ENCODE results near the gene FBXW8. TPM values are rescaled to one million over a fixed set of nuclear protein-coding genes. Genes with fewer than 3 reads are reported as not detected.
A peak's percentile ranks its signal among the peaks of the same experiment; 100 is the strongest.

FBXW8 gene
- total and polyA plus RNA-seq, 12 donors = 2.4 to 11.3 (median 7.4) TPM

DNA sequence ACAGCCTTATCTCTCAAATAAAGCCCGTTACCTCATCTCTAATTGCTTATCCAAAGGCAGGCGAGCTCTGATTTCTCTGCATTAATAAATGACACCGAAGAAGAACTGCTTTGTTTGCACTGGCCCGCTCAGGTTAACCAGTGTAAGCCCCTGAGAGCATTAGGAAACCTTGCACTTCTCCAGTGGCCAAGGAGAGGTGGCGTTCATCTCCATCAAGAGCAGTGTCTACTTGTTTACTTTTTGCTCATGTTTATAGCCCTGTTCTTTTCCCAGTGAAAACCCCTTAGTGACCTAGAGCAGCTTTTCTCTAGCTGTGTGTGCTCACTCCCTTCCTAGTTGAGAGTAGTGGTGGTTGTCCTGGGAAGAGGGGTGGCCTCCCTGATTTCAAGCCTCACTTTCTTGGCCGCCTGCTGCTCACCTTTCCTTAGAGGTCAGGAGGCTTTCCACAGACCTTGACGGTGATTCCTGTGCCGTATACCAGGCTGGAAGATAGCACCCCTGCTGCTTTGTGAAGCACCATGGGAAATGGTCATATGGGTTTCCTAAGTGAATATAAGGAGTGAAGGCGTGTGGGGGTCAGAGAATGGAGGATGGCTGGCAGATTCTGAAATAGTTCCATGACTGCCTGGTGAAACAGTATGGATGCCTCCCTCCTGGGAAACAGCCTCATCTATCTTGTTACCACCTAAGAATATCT is 16.6 kb downstream of the FBXW8 start:
- ATAC-seq (no peak), DNase-seq (no peak)
- intact Hi-C loops (cut with DNase I) = no loop called here
- H3K36me3 ChIP-seq = peaks cover 0 to 43% (median 12%) of the 10 kb centered on the region in 9 donors
- H3K4me3 ChIP-seq = no peak overlapping the region
- peak overlapping the region in 1 of 10 donors; percentile 37 for H3K27ac ChIP-seq
- H3K27me3 ChIP-seq = no peaks in the 10 kb centered on the region
- peaks cover 0 to 4% (median 0%) of the 10 kb centered on the region in 11 donors for H3K9me3 ChIP-seq
- 73 to 83% methylated on average over 9 of the region's 9 CpGs for WGBS, 2 donors
- TF ChIP-seq, protein P1, sequence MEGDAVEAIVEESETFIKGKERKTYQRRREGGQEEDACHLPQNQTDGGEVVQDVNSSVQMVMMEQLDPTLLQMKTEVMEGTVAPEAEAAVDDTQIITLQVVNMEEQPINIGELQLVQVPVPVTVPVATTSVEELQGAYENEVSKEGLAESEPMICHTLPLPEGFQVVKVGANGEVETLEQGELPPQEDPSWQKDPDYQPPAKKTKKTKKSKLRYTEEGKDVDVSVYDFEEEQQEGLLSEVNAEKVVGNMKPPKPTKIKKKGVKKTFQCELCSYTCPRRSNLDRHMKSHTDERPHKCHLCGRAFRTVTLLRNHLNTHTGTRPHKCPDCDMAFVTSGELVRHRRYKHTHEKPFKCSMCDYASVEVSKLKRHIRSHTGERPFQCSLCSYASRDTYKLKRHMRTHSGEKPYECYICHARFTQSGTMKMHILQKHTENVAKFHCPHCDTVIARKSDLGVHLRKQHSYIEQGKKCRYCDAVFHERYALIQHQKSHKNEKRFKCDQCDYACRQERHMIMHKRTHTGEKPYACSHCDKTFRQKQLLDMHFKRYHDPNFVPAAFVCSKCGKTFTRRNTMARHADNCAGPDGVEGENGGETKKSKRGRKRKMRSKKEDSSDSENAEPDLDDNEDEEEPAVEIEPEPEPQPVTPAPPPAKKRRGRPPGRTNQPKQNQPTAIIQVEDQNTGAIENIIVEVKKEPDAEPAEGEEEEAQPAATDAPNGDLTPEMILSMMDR (IDR thresholded peaks at IDR 0.05) = no peak
- H3K4me1 ChIP-seq = peaks cover 0 to 29% (median 15%) of the 10 kb centered on the region in 9 donors

DNA sequence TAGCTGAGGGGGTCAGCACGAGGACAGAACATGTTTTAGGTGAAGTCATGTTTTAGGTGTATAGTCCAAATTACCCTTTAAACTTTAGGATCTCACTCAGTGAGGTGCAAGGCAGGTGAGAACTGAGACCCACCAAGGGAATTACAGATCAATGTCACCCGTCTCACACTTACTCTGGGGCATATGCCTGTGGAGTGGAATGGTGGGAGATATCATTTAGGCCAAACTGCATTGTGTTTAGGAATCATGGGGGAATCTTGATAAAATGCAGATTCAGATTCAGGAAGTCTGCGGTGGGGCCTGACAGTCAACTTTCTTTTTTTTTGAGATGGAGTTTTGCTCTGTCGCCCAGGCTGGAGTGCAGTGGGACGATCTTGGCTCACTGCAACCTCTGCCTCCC is 17.8 kb downstream of the FBXW8 start:
- Histone ChIP-seq H3K27me3 (no peaks in the 10 kb centered on the region), H3K36me3 (peaks cover 0 to 45% (median 12%) of the 10 kb centered on the region in 9 donors), H3K4me1 (peaks cover 3 to 40% (median 27%) of the 10 kb centered on the region in 9 donors), H3K27ac (no peak overlapping the region), H3K4me3 (no peak overlapping the region), H3K9me3 (peaks cover 0 to 4% (median 0%) of the 10 kb centered on the region in 11 donors)
- TF ChIP-seq, protein P1 (IDR thresholded peaks at IDR 0.05) = no peak
- 93 to 94% methylated on average over 5 of the region's 5 CpGs for WGBS, 2 donors
- DNase-seq (no peak), ATAC-seq (no peak)
- intact Hi-C loops (cut with DNase I) = no loop called here

DNA sequence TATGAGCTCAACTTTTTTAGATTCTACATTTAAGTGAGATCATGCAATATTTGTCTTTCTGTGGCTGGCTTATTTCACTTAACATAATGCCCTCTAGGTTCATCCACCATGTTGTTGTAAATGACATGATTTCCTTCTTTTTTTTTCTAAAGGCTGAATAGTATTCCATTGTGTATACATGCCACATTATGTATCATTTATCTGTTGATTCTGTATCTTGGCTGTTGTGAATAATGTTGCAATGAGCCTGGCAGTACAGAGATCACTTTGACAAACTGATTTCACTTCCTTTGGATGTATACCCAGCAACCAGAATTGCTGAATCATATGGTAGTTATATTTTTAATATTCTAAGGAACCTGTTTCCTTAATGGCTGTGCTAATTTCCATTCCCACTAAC is 19.1 kb downstream of the FBXW8 start:
- H3K36me3 ChIP-seq = peaks cover 0 to 45% (median 12%) of the 10 kb centered on the region in 9 donors
- TF ChIP-seq, protein P1 (IDR thresholded peaks at IDR 0.05) = no peak

DNA sequence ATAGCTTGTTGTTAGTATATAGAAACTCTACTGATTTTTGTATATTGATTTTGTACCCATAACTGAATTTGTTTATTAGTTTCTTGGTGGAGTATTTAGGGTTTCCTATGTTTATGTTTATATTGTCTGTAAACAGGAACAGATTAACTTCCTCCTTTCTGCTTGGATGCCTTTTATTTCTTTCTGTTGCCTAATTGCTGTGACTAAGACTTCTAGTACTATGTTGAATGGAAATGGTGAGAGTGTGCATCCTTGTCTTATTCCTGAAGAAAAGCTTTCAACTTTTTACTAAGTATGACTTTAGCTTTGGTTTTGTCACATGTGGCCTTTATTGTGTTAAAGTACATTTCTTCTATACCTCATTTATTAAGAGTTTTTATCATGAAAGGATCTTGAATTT is 20.9 kb downstream of the FBXW8 start:
- Histone ChIP-seq H3K9me3 (peaks cover 0 to 4% (median 0%) of the 10 kb centered on the region in 11 donors), H3K4me3 (no peak overlapping the region), H3K27ac (no peak overlapping the region), H3K36me3 (peaks cover 0 to 53% (median 12%) of the 10 kb centered on the region in 9 donors), H3K4me1 (peaks cover 0 to 49% (median 40%) of the 10 kb centered on the region in 9 donors), H3K27me3 (no peaks in the 10 kb centered on the region)
- intact Hi-C loops (cut with DNase I) = no loop called here
- DNase-seq (no peak), ATAC-seq (no peak)
- TF ChIP-seq, protein P1 (IDR thresholded peaks at IDR 0.05) = no peak

More for the DNA sequence above, 19.1 kb downstream of the FBXW8 start:
- DNase-seq (no peak), ATAC-seq (no peak)
- intact Hi-C loops (cut with DNase I) = no loop called here
- Histone ChIP-seq H3K9me3 (peaks cover 0 to 4% (median 0%) of the 10 kb centered on the region in 11 donors), H3K4me1 (peaks cover 3 to 54% (median 40%) of the 10 kb centered on the region in 9 donors), H3K27ac (no peak overlapping the region), H3K27me3 (no peaks in the 10 kb centered on the region), H3K4me3 (no peak overlapping the region)
